Neural progenitor cell (in vitro differentiated cells): ENCODE measurements around the gene CCNY.

Experiments
- EZH2 ChIP-seq: fragments of 200-600 bp; sonication (generic); IDR thresholded peaks from 2 replicates; pipeline ENCODE4 v1.6.1; 2017; ENCODE audit warnings: antibody characterized with exemption, mild to moderate bottlenecking, moderate library complexity
- EZH2phosphoT487 ChIP-seq: fragments of 200-600 bp; sonication (generic); IDR thresholded peaks from 2 replicates; pipeline ENCODE4 v1.6.1; 2017; ENCODE audit warnings: antibody characterized with exemption
- TF ChIP-seq, protein P1 (sequence below): fragments of 200-600 bp; sonication (generic); IDR thresholded peaks from 2 replicates; pipeline ENCODE4 v1.5.1; 2017; ENCODE audit warnings: antibody characterized with exemption, mild to moderate bottlenecking

- TF ChIP-seq, protein P1, sequence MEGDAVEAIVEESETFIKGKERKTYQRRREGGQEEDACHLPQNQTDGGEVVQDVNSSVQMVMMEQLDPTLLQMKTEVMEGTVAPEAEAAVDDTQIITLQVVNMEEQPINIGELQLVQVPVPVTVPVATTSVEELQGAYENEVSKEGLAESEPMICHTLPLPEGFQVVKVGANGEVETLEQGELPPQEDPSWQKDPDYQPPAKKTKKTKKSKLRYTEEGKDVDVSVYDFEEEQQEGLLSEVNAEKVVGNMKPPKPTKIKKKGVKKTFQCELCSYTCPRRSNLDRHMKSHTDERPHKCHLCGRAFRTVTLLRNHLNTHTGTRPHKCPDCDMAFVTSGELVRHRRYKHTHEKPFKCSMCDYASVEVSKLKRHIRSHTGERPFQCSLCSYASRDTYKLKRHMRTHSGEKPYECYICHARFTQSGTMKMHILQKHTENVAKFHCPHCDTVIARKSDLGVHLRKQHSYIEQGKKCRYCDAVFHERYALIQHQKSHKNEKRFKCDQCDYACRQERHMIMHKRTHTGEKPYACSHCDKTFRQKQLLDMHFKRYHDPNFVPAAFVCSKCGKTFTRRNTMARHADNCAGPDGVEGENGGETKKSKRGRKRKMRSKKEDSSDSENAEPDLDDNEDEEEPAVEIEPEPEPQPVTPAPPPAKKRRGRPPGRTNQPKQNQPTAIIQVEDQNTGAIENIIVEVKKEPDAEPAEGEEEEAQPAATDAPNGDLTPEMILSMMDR: no peak
- no peak for TF ChIP-seq EZH2
- no peak for TF ChIP-seq EZH2phosphoT487
These were observed 50.4 kb downstream of the CCNY start for GRCh38 chr10:35386594-35387174.
